Effector memory CD8-positive, alpha-beta T cell (primary cell): Measurements from ENCODE around the gene FRMPD4.

Source experiments
- ATAC-seq: fragments of 150-1000 bp; cut with Tn5 transposase; replicated peaks from 2 replicates; pipeline ENCODE4 v1.10.0; 2021; ENCODE audit warnings: mild to moderate bottlenecking, moderate library complexity
- DNase-seq, 3 experiments: peaks; one replicate each; pipeline ENCODE4 v3.0.0; 2021
- H3K27ac Mint-ChIP-seq, 2 donors: one replicate each; pipeline ENCODE4 v1.8.0; 2022; ENCODE audit warnings: mild to moderate bottlenecking in 2 of 2, mixed read lengths in 2 of 2, moderate library complexity in 2 of 2
- H3K27me3 Mint-ChIP-seq, 2 donors: one replicate each; pipeline ENCODE4 v1.8.0; 2022; ENCODE audit warnings: mixed read lengths in 2 of 2
- H3K36me3 Mint-ChIP-seq: one replicate; pipeline ENCODE4 v1.8.0; 2022; ENCODE audit warnings: mild to moderate bottlenecking, moderate library complexity, mixed read lengths; ENCODE audit not compliant: insufficient read depth
- H3K4me1 Mint-ChIP-seq, 2 donors: one replicate each; pipeline ENCODE4 v1.8.0; 2022; ENCODE audit warnings: low read depth in 2 of 2, mixed read lengths in 2 of 2
- H3K4me3 Mint-ChIP-seq, 2 donors: one replicate each; pipeline ENCODE4 v1.8.0; 2022; ENCODE audit warnings: mild to moderate bottlenecking in 2 of 2, mixed read lengths in 2 of 2, moderate library complexity in 2 of 2
- H3K9me3 Mint-ChIP-seq, 2 donors: one replicate each; pipeline ENCODE4 v1.8.0; 2022; ENCODE audit warnings: mixed read lengths in 2 of 2

Gene FRMPD4

DNA sequence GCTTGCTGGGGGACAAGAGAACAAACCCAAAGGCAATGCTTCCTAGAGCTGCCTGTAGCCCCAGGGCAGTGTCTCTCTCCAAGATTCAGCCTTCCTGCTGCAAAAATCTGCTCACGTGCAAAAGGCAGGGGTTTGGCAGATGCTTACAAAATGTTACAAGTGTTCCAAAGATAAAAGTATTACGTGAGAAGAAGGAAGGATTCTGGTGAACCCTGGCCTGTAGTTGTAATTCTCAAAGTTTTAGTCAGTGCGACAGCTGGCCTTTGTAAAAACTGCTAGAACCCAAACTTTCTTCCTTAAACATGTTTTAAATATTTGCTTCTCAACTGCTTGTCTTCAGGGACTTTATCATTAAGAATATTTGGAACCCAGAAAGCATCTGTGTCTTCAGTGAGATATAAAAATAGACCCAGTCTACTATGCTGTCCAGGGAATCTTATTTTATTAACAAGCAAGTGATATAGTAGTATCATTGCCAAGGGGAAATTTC lies 232.3 kb downstream of the FRMPD4 start:
- Mint-ChIP-seq H3K4me3 (no peak overlapping the region), H3K36me3 (no peaks in the 10 kb centered on the region), H3K4me1 (no peaks in the 10 kb centered on the region), H3K27me3 (no peaks in the 10 kb centered on the region), H3K9me3 (no peaks in the 10 kb centered on the region), H3K27ac (no peak overlapping the region)
- DNase-seq, result no peak
- ATAC-seq, result no peak

GRCh38 chrX:12372111-12372510 lies 233.8 kb downstream of the FRMPD4 start:
- DNase-seq, result no peak
- no peaks in the 10 kb centered on the region for H3K27me3 Mint-ChIP-seq
- no peak for ATAC-seq
- H3K9me3 Mint-ChIP-seq, result no peaks in the 10 kb centered on the region
- H3K36me3 Mint-ChIP-seq, result no peaks in the 10 kb centered on the region
- no peak overlapping the region for H3K4me3 Mint-ChIP-seq
- H3K27ac Mint-ChIP-seq, result no peak overlapping the region
- no peaks in the 10 kb centered on the region for H3K4me1 Mint-ChIP-seq

DNA sequence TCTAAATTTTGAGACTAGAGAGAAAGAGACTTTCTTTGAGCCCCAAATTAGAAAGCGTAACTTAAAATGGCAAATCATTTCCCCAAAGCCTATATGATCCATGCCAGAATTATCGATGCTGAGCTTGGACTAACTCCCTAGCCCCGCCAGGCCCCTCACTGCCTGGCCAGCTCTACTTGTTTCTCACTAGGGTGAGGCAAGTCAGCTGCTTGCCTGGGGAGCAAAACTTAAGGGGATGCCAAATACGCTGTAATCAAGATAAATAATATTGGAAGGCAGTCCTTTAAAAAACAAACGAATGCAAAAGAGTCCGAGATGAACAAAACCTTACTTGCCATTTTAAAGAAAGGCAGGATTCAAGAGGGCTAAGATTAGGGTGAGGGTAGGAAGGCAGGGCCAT lies 236.0 kb downstream of the FRMPD4 start:
- Mint-ChIP-seq H3K4me3 (no peak overlapping the region), H3K27ac (no peak overlapping the region), H3K27me3 (no peaks in the 10 kb centered on the region), H3K9me3 (no peaks in the 10 kb centered on the region), H3K4me1 (no peaks in the 10 kb centered on the region), H3K36me3 (no peaks in the 10 kb centered on the region)
- no peak for ATAC-seq
- DNase-seq, result no peak

DNA sequence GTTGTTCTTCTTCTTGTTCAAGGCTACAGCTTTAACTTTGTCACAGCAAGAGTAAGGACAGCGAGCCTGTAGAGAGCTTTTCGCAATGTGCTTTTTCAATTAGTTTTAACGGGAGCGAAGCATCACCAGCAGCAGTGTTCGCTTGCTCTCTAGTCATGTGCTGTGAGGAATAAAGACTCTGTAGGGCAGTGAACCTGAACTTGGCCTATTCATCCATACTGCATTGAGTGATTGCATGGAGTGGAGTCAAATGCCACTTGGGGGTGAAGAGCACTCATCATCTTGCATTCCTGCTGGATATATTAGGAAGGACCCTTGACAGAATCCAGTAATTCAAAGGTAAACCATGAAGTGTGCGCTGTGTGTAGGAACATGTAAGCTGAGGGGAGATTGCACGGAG lies 240.0 kb downstream of the FRMPD4 start:
- Mint-ChIP-seq H3K9me3 (no peaks in the 10 kb centered on the region), H3K27me3 (no peaks in the 10 kb centered on the region)

GRCh38 chrX:12378706-12379105 lies 240.4 kb downstream of the FRMPD4 start:
- H3K4me3 Mint-ChIP-seq, result no peak overlapping the region
- DNase-seq (no peak), ATAC-seq (no peak)
- H3K4me1 Mint-ChIP-seq, result no peaks in the 10 kb centered on the region
- no peak overlapping the region for H3K27ac Mint-ChIP-seq
- H3K36me3 Mint-ChIP-seq, result no peaks in the 10 kb centered on the region
- H3K27me3 Mint-ChIP-seq, result no peaks in the 10 kb centered on the region
- H3K9me3 Mint-ChIP-seq, result no peaks in the 10 kb centered on the region

More for the DNA sequence above, 240.0 kb downstream of the FRMPD4 start:
- Mint-ChIP-seq H3K36me3 (no peaks in the 10 kb centered on the region), H3K27ac (no peak overlapping the region), H3K4me3 (no peak overlapping the region), H3K4me1 (no peaks in the 10 kb centered on the region)
- DNase-seq (no peak), ATAC-seq (no peak)

DNA sequence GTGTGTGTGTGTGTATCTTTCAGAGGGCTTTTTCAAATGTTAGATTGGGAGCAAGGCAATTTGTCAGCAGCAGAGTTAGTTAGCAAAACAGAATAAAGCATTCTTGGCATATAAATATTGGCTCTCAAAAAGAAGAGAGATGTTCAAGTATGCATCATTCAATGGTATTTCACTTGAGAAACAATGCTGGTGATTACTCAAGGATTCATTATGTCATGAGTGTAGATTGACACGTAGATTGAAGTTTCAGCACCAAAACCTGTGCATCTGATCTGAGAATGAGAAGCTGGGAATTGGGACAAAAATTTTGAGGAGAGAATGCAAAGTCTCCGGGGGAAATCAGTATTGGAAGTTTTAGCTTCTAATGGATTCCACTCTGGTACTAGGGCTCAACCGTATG lies 241.4 kb downstream of the FRMPD4 start:
- no peak for ATAC-seq
- Mint-ChIP-seq H3K36me3 (no peaks in the 10 kb centered on the region), H3K4me1 (no peaks in the 10 kb centered on the region), H3K27ac (no peak overlapping the region), H3K4me3 (no peak overlapping the region), H3K27me3 (no peaks in the 10 kb centered on the region), H3K9me3 (no peaks in the 10 kb centered on the region)
- DNase-seq, result no peak

- no peak overlapping the region for H3K4me3 Mint-ChIP-seq
- H3K27me3 Mint-ChIP-seq, result no peaks in the 10 kb centered on the region
- no peaks in the 10 kb centered on the region for H3K36me3 Mint-ChIP-seq
- H3K4me1 Mint-ChIP-seq, result no peaks in the 10 kb centered on the region
- DNase-seq, result no peak
- no peak overlapping the region for H3K27ac Mint-ChIP-seq
- no peaks in the 10 kb centered on the region for H3K9me3 Mint-ChIP-seq
- no peak for ATAC-seq
Observed at GRCh38 chrX:12383196-12383595, 244.9 kb downstream of the FRMPD4 start.

DNA sequence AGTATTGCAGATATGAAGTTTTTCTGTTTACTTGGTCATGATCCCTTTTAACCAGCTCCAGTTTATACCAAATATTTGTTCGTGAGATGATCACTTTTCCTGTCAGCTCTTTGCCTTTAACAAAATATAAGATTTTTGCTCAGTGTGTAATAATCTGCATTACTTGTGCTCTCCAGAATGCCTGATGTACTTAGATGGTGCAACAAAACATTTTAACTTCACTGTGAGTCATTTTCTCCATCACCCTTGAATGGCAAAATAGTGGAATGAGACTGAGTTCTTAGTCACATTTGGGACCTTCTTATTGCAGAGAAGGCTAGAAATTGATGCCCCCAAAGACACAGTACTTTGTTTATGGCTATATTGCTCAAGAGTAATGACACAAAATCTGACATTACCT lies 252.0 kb downstream of the FRMPD4 start:
- DNase-seq (no peak), ATAC-seq (no peak)
- Mint-ChIP-seq H3K4me1 (no peaks in the 10 kb centered on the region), H3K27ac (no peak overlapping the region), H3K9me3 (peaks cover 0 to 2% of the 10 kb centered on the region in 2 donors), H3K4me3 (no peak overlapping the region), H3K27me3 (no peaks in the 10 kb centered on the region), H3K36me3 (no peaks in the 10 kb centered on the region)

- no peak overlapping the region for H3K27ac Mint-ChIP-seq
- no peaks in the 10 kb centered on the region for H3K27me3 Mint-ChIP-seq
- no peak overlapping the region for H3K4me3 Mint-ChIP-seq
- H3K9me3 Mint-ChIP-seq, result peaks cover 0 to 2% of the 10 kb centered on the region in 2 donors
- ATAC-seq, result no peak
- H3K36me3 Mint-ChIP-seq, result peaks cover 3% of the 10 kb centered on the region
- no peak for DNase-seq
- H3K4me1 Mint-ChIP-seq, result no peaks in the 10 kb centered on the region
Observed at GRCh38 chrX:12396584-12396983, 258.3 kb downstream of the FRMPD4 start.

DNA sequence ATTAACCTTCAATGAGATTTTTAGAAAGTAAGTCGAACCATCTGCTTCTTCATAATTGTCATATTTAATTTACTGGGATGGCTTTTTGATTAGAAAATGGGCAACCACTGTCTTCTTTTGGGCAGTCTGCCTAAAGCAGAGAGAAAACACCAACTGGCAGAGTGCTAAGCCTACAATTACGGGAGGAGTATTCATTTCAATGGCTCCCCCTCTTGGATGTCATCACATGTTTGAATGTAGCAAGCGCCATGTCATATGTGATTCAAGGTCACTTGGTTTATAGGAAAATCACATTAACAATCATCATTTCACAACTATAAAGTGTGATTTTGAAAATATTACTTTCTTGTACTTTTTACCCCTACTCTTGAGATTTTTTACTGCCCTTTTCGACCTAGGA lies 261.9 kb downstream of the FRMPD4 start:
- peaks cover 3% of the 10 kb centered on the region for H3K36me3 Mint-ChIP-seq
- peaks cover 0 to 10% of the 10 kb centered on the region in 2 donors for H3K9me3 Mint-ChIP-seq

DNA sequence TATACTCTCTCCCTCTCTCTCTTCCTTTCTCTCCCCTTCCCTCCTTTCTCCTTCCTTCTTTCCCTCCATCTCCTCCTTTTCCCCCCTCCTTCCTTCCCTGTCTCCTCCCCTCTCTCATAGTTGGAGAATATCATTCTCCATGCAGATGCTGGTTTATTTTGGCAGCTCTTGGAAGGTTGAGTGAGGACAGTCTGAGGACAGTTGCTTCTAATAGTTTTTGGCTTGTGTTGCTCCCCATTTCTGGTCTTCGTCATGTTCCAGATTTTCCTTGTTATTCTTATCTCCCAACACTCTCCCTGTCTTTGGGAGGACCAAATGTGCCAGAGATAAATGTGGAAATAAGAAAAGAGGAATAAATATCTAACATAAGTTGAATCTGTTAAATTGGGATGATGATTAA lies 263.0 kb downstream of the FRMPD4 start:
- ATAC-seq, result no peak
- no peak overlapping the region for H3K4me3 Mint-ChIP-seq
- peaks cover 3% of the 10 kb centered on the region for H3K36me3 Mint-ChIP-seq
- no peaks in the 10 kb centered on the region for H3K4me1 Mint-ChIP-seq
- no peak for DNase-seq
- H3K27ac Mint-ChIP-seq, result no peak overlapping the region
- peaks cover 0 to 10% of the 10 kb centered on the region in 2 donors for H3K9me3 Mint-ChIP-seq
- H3K27me3 Mint-ChIP-seq, result no peaks in the 10 kb centered on the region

More for the DNA sequence above, 261.9 kb downstream of the FRMPD4 start:
- H3K27me3 Mint-ChIP-seq, result no peaks in the 10 kb centered on the region
- no peak for DNase-seq
- no peaks in the 10 kb centered on the region for H3K4me1 Mint-ChIP-seq
- ATAC-seq, result no peak
- H3K27ac Mint-ChIP-seq, result no peak overlapping the region
- H3K4me3 Mint-ChIP-seq, result no peak overlapping the region

- no peaks in the 10 kb centered on the region for H3K4me1 Mint-ChIP-seq
- no peaks in the 10 kb centered on the region for H3K27me3 Mint-ChIP-seq
- no peak for ATAC-seq
- no peaks in the 10 kb centered on the region for H3K36me3 Mint-ChIP-seq
- no peak overlapping the region for H3K4me3 Mint-ChIP-seq
- H3K27ac Mint-ChIP-seq, result no peak overlapping the region
- peaks cover 0 to 10% of the 10 kb centered on the region in 2 donors for H3K9me3 Mint-ChIP-seq
- no peak for DNase-seq
Observed at GRCh38 chrX:12403474-12404082, 265.3 kb downstream of the FRMPD4 start.

- H3K4me1 Mint-ChIP-seq, result no peaks in the 10 kb centered on the region
- no peak overlapping the region for H3K4me3 Mint-ChIP-seq
- ATAC-seq (no peak), DNase-seq (no peak)
- no peaks in the 10 kb centered on the region for H3K36me3 Mint-ChIP-seq
- no peak overlapping the region for H3K27ac Mint-ChIP-seq
- no peaks in the 10 kb centered on the region for H3K27me3 Mint-ChIP-seq
- H3K9me3 Mint-ChIP-seq, result peaks cover 0 to 10% of the 10 kb centered on the region in 2 donors
Observed at GRCh38 chrX:12405306-12405705, 267.0 kb downstream of the FRMPD4 start.

DNA sequence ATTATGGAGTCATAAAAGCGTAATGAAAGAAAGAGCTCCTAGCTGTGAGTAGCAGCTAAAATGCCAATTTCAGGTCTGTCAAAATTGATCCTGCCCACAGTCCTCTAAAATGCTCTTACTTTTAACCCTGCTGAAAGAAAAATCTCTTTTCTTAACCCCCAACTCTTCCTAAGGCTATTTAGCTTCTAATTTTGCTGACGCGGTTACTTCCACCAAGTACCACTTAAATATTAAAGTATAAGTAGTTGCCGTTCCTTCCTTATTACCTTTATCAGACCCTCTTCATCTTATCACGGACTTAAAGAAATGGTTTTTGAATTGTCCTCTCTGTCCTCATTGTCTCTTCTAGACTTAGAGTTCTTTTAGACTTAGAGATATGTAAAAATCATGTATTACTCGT lies 272.2 kb downstream of the FRMPD4 start:
- ATAC-seq (no peak), DNase-seq (no peak)
- Mint-ChIP-seq H3K27me3 (no peaks in the 10 kb centered on the region), H3K4me3 (no peak overlapping the region), H3K27ac (no peak overlapping the region), H3K9me3 (no peaks in the 10 kb centered on the region), H3K4me1 (no peaks in the 10 kb centered on the region), H3K36me3 (no peaks in the 10 kb centered on the region)

- H3K4me1 Mint-ChIP-seq, result no peaks in the 10 kb centered on the region
- no peaks in the 10 kb centered on the region for H3K36me3 Mint-ChIP-seq
- no peak overlapping the region for H3K4me3 Mint-ChIP-seq
- no peaks in the 10 kb centered on the region for H3K9me3 Mint-ChIP-seq
- H3K27me3 Mint-ChIP-seq, result no peaks in the 10 kb centered on the region
- ATAC-seq (no peak), DNase-seq (no peak)
- no peak overlapping the region for H3K27ac Mint-ChIP-seq
Observed at GRCh38 chrX:12411831-12412230, 273.6 kb downstream of the FRMPD4 start.
